Measurements from ENCODE around the gene MED28.
"Not testable (repeated sequence)": the region's sequence is repeated elsewhere in the genome, so short reads cannot be mapped to it uniquely, and the experiment has no call there.

MED28 gene

GRCh38 chr4:17616283-17616682, 1.8 kb downstream of the MED28 start:
- DNase-seq (ENCODE audit: low read depth in 1 of 2, low spot score in 1 of 2) = no peak

GRCh38 chr4:17618926-17619325, 4.5 kb downstream of the MED28 start:
- no peak for DNase-seq (ENCODE audit: low read depth in 1 of 2, low spot score in 1 of 2)

- DNase-seq (ENCODE audit: low read depth in 1 of 2, low spot score in 1 of 2) = no peak
These were observed 5.1 kb downstream of the MED28 start for GRCh38 chr4:17619416-17620105.

GRCh38 chr4:17623451-17624001, 9.1 kb downstream of the MED28 start:
- DNase-seq (ENCODE audit: low read depth in 1 of 2, low spot score in 1 of 2) = no peak

GRCh38 chr4:17624821-17625220, 10.4 kb downstream of the MED28 start:
- no peak for DNase-seq (ENCODE audit: low read depth in 1 of 2, low spot score in 1 of 2)

GRCh38 chr4:17630228-17630627, 15.8 kb downstream of the MED28 start:
- DNase-seq (ENCODE audit: low read depth in 1 of 2, low spot score in 1 of 2) = no peak

GRCh38 chr4:17633600-17633999, 19.2 kb downstream of the MED28 start:
- DNase-seq (ENCODE audit: low read depth in 1 of 2, low spot score in 1 of 2) = no peak

GRCh38 chr4:17635056-17635455, 20.6 kb downstream of the MED28 start:
- DNase-seq (ENCODE audit: low read depth in 1 of 2, low spot score in 1 of 2) = no peak

GRCh38 chr4:17636341-17636695, 21.9 kb downstream of the MED28 start:
- no peak for DNase-seq (ENCODE audit: low read depth in 1 of 2, low spot score in 1 of 2)

GRCh38 chr4:17636696-17637622, 22.5 kb downstream of the MED28 start:
- DNase-seq (ENCODE audit: low read depth in 1 of 2, low spot score in 1 of 2) = peak; percentile 47 to 54

GRCh38 chr4:17639136-17639535, 24.7 kb downstream of the MED28 start:
- DNase-seq (ENCODE audit: low read depth in 1 of 2, low spot score in 1 of 2) = no peak

GRCh38 chr4:17642398-17642783, 27.9 kb downstream of the MED28 start:
- no peak for DNase-seq (ENCODE audit: low read depth in 1 of 2, low spot score in 1 of 2)

GRCh38 chr4:17646693-17647092, 32.3 kb downstream of the MED28 start:
- no peak for DNase-seq (ENCODE audit: low read depth in 1 of 2, low spot score in 1 of 2)

GRCh38 chr4:17647176-17647806, 32.9 kb downstream of the MED28 start:
- no peak for DNase-seq (ENCODE audit: low read depth in 1 of 2, low spot score in 1 of 2)

- no peak for DNase-seq (ENCODE audit: low read depth in 1 of 2, low spot score in 1 of 2)
These were observed 33.5 kb downstream of the MED28 start for GRCh38 chr4:17647927-17648326.

GRCh38 chr4:17650406-17650805, 36.0 kb downstream of the MED28 start:
- DNase-seq (ENCODE audit: low read depth in 1 of 2, low spot score in 1 of 2) = no peak

- DNase-seq (ENCODE audit: low read depth in 1 of 2, low spot score in 1 of 2) = no peak
These were observed 40.3 kb downstream of the MED28 start for GRCh38 chr4:17654701-17655100.

- no peak for DNase-seq (ENCODE audit: low read depth in 1 of 2, low spot score in 1 of 2)
These were observed 42.6 kb downstream of the MED28 start for GRCh38 chr4:17657090-17657489.

GRCh38 chr4:17657849-17658248, 43.4 kb downstream of the MED28 start:
- no peak for DNase-seq (ENCODE audit: low read depth in 1 of 2, low spot score in 1 of 2)

GRCh38 chr4:17659196-17659595, 44.8 kb downstream of the MED28 start:
- not testable (repeated sequence) for DNase-seq (ENCODE audit: low read depth in 1 of 2, low spot score in 1 of 2)

- no peak for DNase-seq (ENCODE audit: low read depth in 1 of 2, low spot score in 1 of 2)
These were observed 48.3 kb downstream of the MED28 start for GRCh38 chr4:17662694-17663093.

GRCh38 chr4:17664755-17665154, 50.3 kb downstream of the MED28 start:
- DNase-seq (ENCODE audit: low read depth in 1 of 2, low spot score in 1 of 2) = no peak

Measured in activated T-helper 1 cell treated with anti-CD3 and anti-CD28 coated beads, Interleukin-2, amount 50 U/mL, for 16 hours (primary cell).